GM12878 (cell line): ENCODE data around the gene RPS2. TPM values are rescaled to one million over a fixed set of nuclear protein-coding genes. Genes with fewer than 3 reads are reported as not detected.

Experiments used
- ATAC-seq: fragments of 200-7000 bp; cut with Tn5 transposase; 3 replicates; pipeline ENCODE4 v1.9.1; 2020; ENCODE audit warnings: mild to moderate bottlenecking, moderate library complexity
- BruUV-seq: library from RNA; stranded (reverse); fragments of 400-500 nt; replicated peaks from 2 replicates; lab custom pipeline; 2021; lab: Mats Ljungman, UMichigan
- CTCF ChIA-PET: fragments of 300-600 bp; sonication (Branson Sonifier 250); formaldehyde crosslinking; extraction: SDS; loops from one replicate; lab custom pipeline; 2021; ENCODE audit warnings: inconsistent platforms; lab: Yijun Ruan, JAX
- POLR2A ChIA-PET: fragments of 350-600 bp; formaldehyde crosslinking; extraction: SDS; loops from one replicate; lab custom pipeline; 2021; ENCODE audit warnings: inconsistent platforms; lab: Charles Lee
- RAD21 ChIA-PET: fragments of 300-600 bp; sonication (Branson Sonifier 250); formaldehyde crosslinking; loops from one replicate; lab custom pipeline; 2023; ENCODE audit warnings: antibody characterized with exemption; ENCODE audit not compliant: unreplicated experiment; lab: Charles Lee
- SMC1A ChIA-PET: fragments of 300-600 bp; sonication (Branson Sonifier 250); formaldehyde crosslinking; loops from one replicate; lab custom pipeline; 2023; ENCODE audit not compliant: unreplicated experiment, uncharacterized antibody; lab: Charles Lee
- DNase-seq: peaks from one replicate; pipeline ENCODE4 v3.0.0-alpha.2; 2011; ENCODE audit warnings: low read depth, low spot score
- FAIRE-seq: peaks from 3 replicates; lab custom pipeline; 2011; peaks lifted over from hg19 to GRCh38; lab: Jason Lieb, UNC
- H2AFZ ChIP-seq: 2 replicates; pipeline ENCODE4 v1.6.0; 2011; ENCODE audit warnings: low read depth, low read length, control low read depth; ENCODE audit not compliant: control insufficient read depth
- H3K27ac ChIP-seq: 2 replicates; pipeline ENCODE4 v1.5.1; 2011; ENCODE audit warnings: control low read depth; ENCODE audit not compliant: control insufficient read depth, insufficient read depth
- H3K27me3 ChIP-seq, 2 experiments: replicated peaks in 1 of 2; 2 replicates each; pipeline versions ENCODE4 v1.6.0 to v1.6.1; 2011; ENCODE audit warnings: low read length in 1 of 2; ENCODE audit not compliant: control insufficient read depth in 2 of 2, insufficient read depth in 2 of 2
- H3K36me3 ChIP-seq, 2 experiments: 2 replicates each; pipeline ENCODE4 v1.5.1; 2011; ENCODE audit warnings: low read length in 1 of 2; ENCODE audit not compliant: control insufficient read depth in 2 of 2, insufficient read depth in 2 of 2
- H3K4me1 ChIP-seq: 2 replicates; pipeline ENCODE4 v1.6.1; 2011; ENCODE audit warnings: mild to moderate bottlenecking, low read length, moderate library complexity, mixed read lengths; ENCODE audit not compliant: control insufficient read depth, insufficient read depth
- H3K4me2 ChIP-seq: 2 replicates; pipeline ENCODE4 v1.6.0; 2011; ENCODE audit warnings: control low read depth; ENCODE audit not compliant: control insufficient read depth, insufficient read depth
- H3K4me3 ChIP-seq: fragments of 200-600 bp; sonication (generic); 2 replicates; pipeline ENCODE4 v1.5.1; 2016
- H3K79me2 ChIP-seq: 2 replicates; pipeline ENCODE4 v1.6.0; 2011; ENCODE audit warnings: low read length; ENCODE audit not compliant: control insufficient read depth, insufficient read depth
- H3K9ac ChIP-seq: 2 replicates; pipeline ENCODE4 v1.8.0; 2011; ENCODE audit warnings: low read length, control low read depth, mixed read lengths; ENCODE audit not compliant: control insufficient read depth, insufficient read depth
- H3K9me3 ChIP-seq: replicated peaks from 3 replicates; pipeline ENCODE4 v1.5.1; 2011; ENCODE audit warnings: mild to moderate bottlenecking, low read length; ENCODE audit not compliant: control insufficient read depth, insufficient read depth
- H4K20me1 ChIP-seq: 2 replicates; pipeline ENCODE4 v1.6.0; 2011; ENCODE audit not compliant: control insufficient read depth, insufficient read depth
- EED ChIP-seq: sonication (generic); IDR thresholded peaks from 2 replicates; pipeline ENCODE4 v1.6.1; 2016; ENCODE audit warnings: antibody characterized with exemption, low read depth
- FOXK2 ChIP-seq: fragments of 450-650 bp; IDR thresholded peaks from 2 replicates; pipeline ENCODE4 v1.6.1; 2017; ENCODE audit warnings: mild to moderate bottlenecking, moderate library complexity
- HDAC6 ChIP-seq: fragments of 200-600 bp; sonication (generic); IDR thresholded peaks from one replicate; pipeline ENCODE4 v1.8.0; 2017; ENCODE audit warnings: antibody characterized with exemption; ENCODE audit not compliant: unreplicated experiment
- HDGF ChIP-seq: fragments of 450-650 bp; IDR thresholded peaks from 2 replicates; pipeline ENCODE4 v1.6.1; 2016; ENCODE audit warnings: antibody characterized with exemption
- KDM1A ChIP-seq: fragments of 200-600 bp; sonication (generic); IDR thresholded peaks from 2 replicates; pipeline ENCODE4 v1.6.1; 2016; ENCODE audit warnings: borderline replicate concordance
- LARP7 ChIP-seq: fragments of 450-650 bp; IDR thresholded peaks from 2 replicates; pipeline ENCODE4 v1.6.1; 2017; ENCODE audit warnings: mild to moderate bottlenecking
- POLR2AphosphoS5 ChIP-seq: IDR thresholded peaks from 2 replicates; pipeline ENCODE4 v1.6.1; 2011; ENCODE audit warnings: mild to moderate bottlenecking, low read length, inconsistent platforms
- SREBF2 ChIP-seq: IDR thresholded peaks from 2 replicates; pipeline ENCODE4 v1.6.1; 2012; ENCODE audit warnings: mild to moderate bottlenecking, low read length
- STAT3 ChIP-seq: IDR thresholded peaks from 2 replicates; pipeline ENCODE4 v1.6.1; 2011; ENCODE audit warnings: low read depth, low read length, improper control_type of control experiment
- TAF1 ChIP-seq: IDR thresholded peaks from 2 replicates; pipeline ENCODE4 v1.6.1; 2011; ENCODE audit warnings: mild to moderate bottlenecking, low read depth, low read length, borderline replicate concordance
- ZSCAN29 ChIP-seq: fragments of 450-650 bp; IDR thresholded peaks from 2 replicates; pipeline ENCODE4 v1.6.1; 2017; ENCODE audit warnings: mild to moderate bottlenecking, moderate library complexity
- WGBS: methylation state at CpG from one replicate; pipeline ENCODE4 v1.1.6; 2016; ENCODE audit warnings: low lambda C conversion rate; ENCODE audit not compliant: insufficient replicate concordance, insufficient coverage; ENCODE audit errors: missing lambda C conversion rate; 5-methylcytosine and 5-hydroxymethylcytosine counted together
- in situ Hi-C: fragments of 300-500 bp; cut with MboI; formaldehyde crosslinking; loops from 9 replicates; pipeline ENCODE4 v1.14.3; 2018; ENCODE audit warnings: mixed read lengths
- intact Hi-C: fragments of 100-400 bp; cut with micrococcal nuclease; formaldehyde crosslinking; loops from one replicate; pipeline ENCODE4 v1.14.2; 2022; ENCODE audit not compliant: unreplicated experiment
- polyA plus RNA-seq, 11 experiments: library from polyadenylated mRNA; depleted of rRNA in 4 of 11; unstranded in 6 of 11; stranded (reverse) in 5 of 11; fragments of >200 nt; fragmentation: Nextera tagmentation in 4 of 11; fragmentation: Illumina TruSeq in 1 of 11; extraction: Ambion mirVana in 4 of 11; extraction: Trizol in 1 of 11; gene quantifications; 1 replicate in 1 of 11; 2 replicates in 10 of 11; pipeline versions ENCODE4 v1.2.1 to v1.2.3, GENCODE V29; 2011 to 2016; ENCODE audit warnings: inconsistent platforms in 2 of 11, missing spikeins in 2 of 11, low read depth in 1 of 11
- total RNA-seq, 4 experiments: library from RNA; depleted of rRNA in 3 of 4; stranded (reverse); fragments of >200 nt in 3 of 4; fragmentation: Illumina TruSeq in 1 of 4; extraction: Trizol in 1 of 4; gene quantifications; 2 replicates each; pipeline versions ENCODE4 v1.2.1 to v1.2.3, GENCODE V29; 2013 to 2021
- TF ChIP-seq, protein P1 (sequence below): fragments of 450-650 bp; IDR thresholded peaks from 2 replicates; pipeline ENCODE4 v1.6.1; 2018; ENCODE audit warnings: borderline replicate concordance, mild to moderate bottlenecking; ENCODE audit not compliant: partially characterized antibody
- TF ChIP-seq, protein P2 (sequence below): IDR thresholded peaks from 2 replicates; pipeline ENCODE4 v1.6.1; 2011; ENCODE audit warnings: borderline replicate concordance, low read depth, mild to moderate bottlenecking, moderate library complexity, mixed read lengths, low read length; ENCODE audit not compliant: insufficient read depth; ENCODE audit errors: extremely low read length
- TF ChIP-seq, protein P3 (sequence below): IDR thresholded peaks from 2 replicates; pipeline ENCODE4 v1.6.1; 2012; ENCODE audit warnings: low read depth, low read length, improper control_type of control experiment

RPS2 gene
- total and polyA plus RNA-seq, 10 of the 15 experiments (the other 5 are each of a cell fraction or from before 2014, with no cell fraction given): 1,295 to 7,121 (median 3,933) TPM

DNA sequence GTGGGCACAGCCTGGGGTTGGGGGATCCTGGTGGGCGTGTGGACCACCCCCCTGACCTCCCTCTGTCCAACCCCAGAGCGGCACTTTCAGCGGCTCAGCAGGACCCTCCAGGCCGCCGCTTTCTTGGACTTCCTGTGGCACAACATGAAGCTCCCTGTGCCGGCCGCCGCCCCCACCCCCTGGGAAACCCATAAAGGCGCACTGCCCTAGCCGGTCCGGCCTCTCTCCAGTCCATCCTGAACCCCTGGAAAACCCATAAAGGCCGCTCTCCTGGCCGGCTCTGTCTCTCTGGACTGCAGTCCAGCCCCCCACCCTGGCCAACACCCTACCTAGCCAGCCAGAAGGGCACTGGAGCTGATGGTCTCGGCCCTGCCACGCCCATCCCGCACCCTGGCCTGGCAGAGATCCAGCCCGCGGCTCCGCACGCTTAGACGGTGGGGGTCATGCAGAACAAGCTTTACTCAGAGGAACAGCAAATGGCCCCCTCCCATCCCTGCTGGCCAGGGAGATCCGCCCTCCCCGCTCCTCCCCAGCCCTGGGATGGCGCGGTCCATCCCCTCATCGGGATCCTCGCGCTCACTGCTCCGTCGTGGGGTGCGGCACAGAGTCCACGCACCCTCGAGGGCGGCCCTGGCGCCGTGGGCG, 14.0 kb upstream of the RPS2 start:
- no peak for DNase-seq
- H3K27me3 ChIP-seq: 0 out of 4 replicates have a peak, but pooled peaks cover 0 to 5% of the 10 kb centered on the region in 2 experiments

DNA sequence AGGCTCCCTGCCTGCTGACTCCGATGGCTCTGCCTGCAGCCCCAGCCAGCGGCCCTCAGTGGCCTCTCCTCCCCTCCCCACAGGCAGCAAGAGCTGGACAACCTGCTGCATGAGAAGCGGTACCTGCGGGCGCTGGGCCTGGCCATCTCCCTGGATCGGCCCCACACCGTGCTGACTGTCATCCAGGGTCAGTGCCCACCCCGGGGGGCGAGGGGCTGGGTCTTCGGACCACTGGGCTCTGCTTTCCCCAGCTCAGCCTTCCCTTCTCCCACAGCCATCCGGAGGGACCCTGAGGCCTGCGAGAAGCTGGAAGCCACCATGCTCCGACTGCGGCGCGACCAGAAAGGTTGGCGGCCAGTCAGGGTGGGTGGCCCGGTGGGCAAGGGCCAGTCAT, 13.2 kb upstream of the RPS2 start:
- Histone ChIP-seq H3K27ac (no peak overlapping the region), H3K27me3 (0 out of 4 replicates have a peak, but pooled peaks cover 0 to 2% of the 10 kb centered on the region in 2 experiments), H3K79me2 (peaks cover 6% of the 10 kb centered on the region), H2AFZ (no peak overlapping the region), H4K20me1 (no peaks in the 10 kb centered on the region), H3K9me3 (no peaks in the 10 kb centered on the region), H3K4me2 (no peak overlapping the region), H3K4me3 (no peak overlapping the region), H3K4me1 (peaks cover 15% of the 10 kb centered on the region), H3K9ac (no peak overlapping the region), H3K36me3 (peaks cover 0 to 36% of the 10 kb centered on the region in 2 experiments; a peak in 3 of 4 replicates)
- POLR2A ChIA-PET: interaction anchor here (1.6 kb wide), 1 partner anchor 13 kb away, joined by 6 read pairs; the partner anchor contains the start of gene RPS2
- 97% methylated on average over 17 of the region's 18 CpGs for WGBS
- ATAC-seq: no peak
- FAIRE-seq: no peak
- intact Hi-C loops (no loop called here), in situ Hi-C loops (no loop called here)
- SMC1A ChIA-PET: no interaction called here
- BruUV-seq: no TSS peak
- CTCF ChIA-PET: no interaction called here
- no peak for DNase-seq
- RAD21 ChIA-PET: no interaction called here
- no peak for TF ChIP-seq POLR2AphosphoS5
- TF ChIP-seq, protein P1, sequence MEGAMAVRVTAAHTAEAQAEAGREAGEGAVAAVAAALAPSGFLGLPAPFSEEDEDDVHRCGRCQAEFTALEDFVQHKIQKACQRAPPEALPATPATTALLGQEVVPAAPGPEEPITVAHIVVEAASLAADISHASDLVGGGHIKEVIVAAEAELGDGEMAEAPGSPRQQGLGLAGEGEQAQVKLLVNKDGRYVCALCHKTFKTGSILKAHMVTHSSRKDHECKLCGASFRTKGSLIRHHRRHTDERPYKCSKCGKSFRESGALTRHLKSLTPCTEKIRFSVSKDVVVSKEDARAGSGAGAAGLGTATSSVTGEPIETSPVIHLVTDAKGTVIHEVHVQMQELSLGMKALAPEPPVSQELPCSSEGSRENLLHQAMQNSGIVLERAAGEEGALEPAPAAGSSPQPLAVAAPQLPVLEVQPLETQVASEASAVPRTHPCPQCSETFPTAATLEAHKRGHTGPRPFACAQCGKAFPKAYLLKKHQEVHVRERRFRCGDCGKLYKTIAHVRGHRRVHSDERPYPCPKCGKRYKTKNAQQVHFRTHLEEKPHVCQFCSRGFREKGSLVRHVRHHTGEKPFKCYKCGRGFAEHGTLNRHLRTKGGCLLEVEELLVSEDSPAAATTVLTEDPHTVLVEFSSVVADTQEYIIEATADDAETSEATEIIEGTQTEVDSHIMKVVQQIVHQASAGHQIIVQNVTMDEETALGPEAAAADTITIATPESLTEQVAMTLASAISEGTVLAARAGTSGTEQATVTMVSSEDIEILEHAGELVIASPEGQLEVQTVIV: no peak
- TF ChIP-seq, protein P2, sequence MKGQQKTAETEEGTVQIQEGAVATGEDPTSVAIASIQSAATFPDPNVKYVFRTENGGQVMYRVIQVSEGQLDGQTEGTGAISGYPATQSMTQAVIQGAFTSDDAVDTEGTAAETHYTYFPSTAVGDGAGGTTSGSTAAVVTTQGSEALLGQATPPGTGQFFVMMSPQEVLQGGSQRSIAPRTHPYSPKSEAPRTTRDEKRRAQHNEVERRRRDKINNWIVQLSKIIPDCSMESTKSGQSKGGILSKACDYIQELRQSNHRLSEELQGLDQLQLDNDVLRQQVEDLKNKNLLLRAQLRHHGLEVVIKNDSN: no peak
- TF ChIP-seq TAF1: no peak
- TF ChIP-seq SREBF2: no peak
- no peak for TF ChIP-seq ZSCAN29
- no peak for TF ChIP-seq STAT3
- no peak for TF ChIP-seq HDGF
- TF ChIP-seq HDAC6: no peak

More for the DNA sequence above, 14.0 kb upstream of the RPS2 start:
- no peak for FAIRE-seq
- no peak overlapping the region for H3K9ac ChIP-seq
- TF ChIP-seq, protein P3, sequence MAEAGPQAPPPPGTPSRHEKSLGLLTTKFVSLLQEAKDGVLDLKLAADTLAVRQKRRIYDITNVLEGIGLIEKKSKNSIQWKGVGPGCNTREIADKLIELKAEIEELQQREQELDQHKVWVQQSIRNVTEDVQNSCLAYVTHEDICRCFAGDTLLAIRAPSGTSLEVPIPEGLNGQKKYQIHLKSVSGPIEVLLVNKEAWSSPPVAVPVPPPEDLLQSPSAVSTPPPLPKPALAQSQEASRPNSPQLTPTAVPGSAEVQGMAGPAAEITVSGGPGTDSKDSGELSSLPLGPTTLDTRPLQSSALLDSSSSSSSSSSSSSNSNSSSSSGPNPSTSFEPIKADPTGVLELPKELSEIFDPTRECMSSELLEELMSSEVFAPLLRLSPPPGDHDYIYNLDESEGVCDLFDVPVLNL: no peak
- no peak for TF ChIP-seq LARP7
- TF ChIP-seq KDM1A: no peak
- TF ChIP-seq FOXK2: no peak
- TF ChIP-seq EED: no peak
- TF ChIP-seq, all 136 proteins: peak for 0
- ChIA-PET CTCF (no interaction called here), POLR2A (no interaction called here), RAD21 (no interaction called here), SMC1A (no interaction called here)
- H3K4me2 ChIP-seq: no peak overlapping the region
- peaks cover 1% of the 10 kb centered on the region for H3K79me2 ChIP-seq
- H3K4me3 ChIP-seq: no peak overlapping the region
- H3K4me1 ChIP-seq: peaks cover 12% of the 10 kb centered on the region
- H4K20me1 ChIP-seq: no peaks in the 10 kb centered on the region
- H3K27ac ChIP-seq: no peak overlapping the region
- peaks cover 0 to 36% of the 10 kb centered on the region in 2 experiments; a peak in 3 of 4 replicates for H3K36me3 ChIP-seq
- WGBS: 93% methylated on average over 27 of the region's 37 CpGs
- no peaks in the 10 kb centered on the region for H3K9me3 ChIP-seq
- intact Hi-C loops: no loop called here
- H2AFZ ChIP-seq: no peak overlapping the region
- no peak for ATAC-seq
- in situ Hi-C loops: no loop called here
- BruUV-seq: no TSS peak
